Sciatic nerve (tissue), 2 donors: ENCODE data around the gene COL1A1. TPM values are rescaled to one million over a fixed set of nuclear protein-coding genes. Genes with fewer than 3 reads are reported as not detected.

Experiments used
- ATAC-seq: fragments of 200-7000 bp; cut with Tn5 transposase; one replicate; pipeline ENCODE4 v1.9.1; 2020; ENCODE audit warnings: mild to moderate bottlenecking, moderate library complexity
- DNase-seq: peaks from one replicate; pipeline ENCODE4 v3.0.0-alpha.2; 2020; ENCODE audit warnings: low spot score
- intact Hi-C: fragments of 100-400 bp; cut with DNase I; formaldehyde crosslinking; loops from one replicate; pipeline ENCODE4 v1.14.2; 2022
- total RNA-seq: library from RNA; stranded (reverse); fragmentation: NEBNext Ultra II Directional; extraction: Animal tissue kit (Norgen Biotek cat#: 25700); gene quantifications from one replicate; pipeline ENCODE4 v1.2.1, GENCODE V29; 2021
- donor health status: DM: no; HTN: no; CAD: no.
- donor health status: DM: no; HTN: no; CAD: no.

Gene COL1A1
- total RNA-seq, 1 donor from 2014 or later: 262 TPM

- DNase-seq (no peak), ATAC-seq (no peak)
- intact Hi-C loops: loop anchor here (10.0 kb wide), 1 partner anchor 55 kb away; the partner anchor contains the start of gene PDK2
Observed at GRCh38 chr17:50149417-50150353, 51.7 kb downstream of the COL1A1 start.

- DNase-seq (no peak), ATAC-seq (no peak)
- intact Hi-C loops: no loop called here
Observed at GRCh38 chr17:50149091-50149416, 52.4 kb downstream of the COL1A1 start.

- intact Hi-C loops: no loop called here
Observed at GRCh38 chr17:50148226-50149090, 53.0 kb downstream of the COL1A1 start.

GRCh38 chr17:50147841-50148225 is 53.6 kb downstream of the COL1A1 start:
- intact Hi-C loops: no loop called here
- DNase-seq: no peak
- peak; percentile 8 for ATAC-seq

More at GRCh38 chr17:50148226-50149090, 53.0 kb downstream of the COL1A1 start:
- ATAC-seq (peak; percentile 11), DNase-seq (no peak)

- intact Hi-C loops: no loop called here
- DNase-seq (no peak), ATAC-seq (peak; percentile 16)
Observed at GRCh38 chr17:50146927-50147665, 54.3 kb downstream of the COL1A1 start.

GRCh38 chr17:50146230-50146926 is 55.1 kb downstream of the COL1A1 start:
- DNase-seq (no peak), ATAC-seq (no peak)
- intact Hi-C loops: no loop called here

- ATAC-seq: no peak
Observed at GRCh38 chr17:50145532-50146229, 55.8 kb downstream of the COL1A1 start.

GRCh38 chr17:50144845-50145531 is 56.4 kb downstream of the COL1A1 start:
- intact Hi-C loops: no loop called here
- ATAC-seq (peak; percentile 5), DNase-seq (no peak)

More at GRCh38 chr17:50145532-50146229, 55.8 kb downstream of the COL1A1 start:
- DNase-seq: no peak
- intact Hi-C loops: no loop called here

GRCh38 chr17:50144355-50144754 is 57.1 kb downstream of the COL1A1 start:
- ATAC-seq (no peak), DNase-seq (no peak)
- intact Hi-C loops: no loop called here

- no peak for ATAC-seq
- intact Hi-C loops: no loop called here
- no peak for DNase-seq
Observed at GRCh38 chr17:50143461-50144176, 57.8 kb downstream of the COL1A1 start.

GRCh38 chr17:50141745-50142110 is 59.7 kb downstream of the COL1A1 start:
- intact Hi-C loops: no loop called here

GRCh38 chr17:50141026-50141744 is 60.2 kb downstream of the COL1A1 start:
- ATAC-seq: no peak
- DNase-seq: no peak
- intact Hi-C loops: no loop called here

More at GRCh38 chr17:50141745-50142110, 59.7 kb downstream of the COL1A1 start:
- no peak for ATAC-seq
- no peak for DNase-seq

GRCh38 chr17:50139950-50140885 is 61.2 kb downstream of the COL1A1 start:
- intact Hi-C loops: no loop called here
- DNase-seq: peak; percentile 88

GRCh38 chr17:50139185-50139783 is 62.1 kb downstream of the COL1A1 start:
- intact Hi-C loops: no loop called here
- no peak for ATAC-seq
- no peak for DNase-seq

More at GRCh38 chr17:50139950-50140885, 61.2 kb downstream of the COL1A1 start:
- peak; percentile 84 for ATAC-seq

- ATAC-seq (no peak), DNase-seq (no peak)
- intact Hi-C loops: no loop called here
Observed at GRCh38 chr17:50137042-50137441, 64.4 kb downstream of the COL1A1 start.
